ENCODE measurements around the gene UNC93A. TPM values are rescaled to one million over a fixed set of nuclear protein-coding genes. Genes with fewer than 3 reads are reported as not detected.
"Not testable (repeated sequence)": the region's sequence is repeated elsewhere in the genome, so short reads cannot be mapped to it uniquely, and the experiment has no call there.

UNC93A gene
- total RNA-seq, 6 donors from 2014 or later = not detected

GRCh38 chr6:167276772-167277533 is 14.2 kb upstream of the UNC93A start:
- 69 to 79% methylated on average over 6 to 13 of the region's 13 CpGs for WGBS, 2 donors
- no peaks in the 10 kb centered on the region for H3K27me3 ChIP-seq
- H3K4me1 ChIP-seq = no peaks in the 10 kb centered on the region
- H3K4me3 ChIP-seq = no peak overlapping the region
- ATAC-seq (ENCODE audit: low FRiP score in 2 of 2) (no peak), DNase-seq (peak in 1 of 2 donors; percentile 38)
- H3K36me3 ChIP-seq = no peaks in the 10 kb centered on the region
- no peaks in the 10 kb centered on the region for H3K9me3 ChIP-seq
- H3K27ac ChIP-seq = no peak overlapping the region
- TF ChIP-seq POLR2AphosphoS5 (IDR thresholded peaks at IDR 0.05) (no peak), POLR2A (IDR thresholded peaks at IDR 0.05) (no peak), CTCF (IDR thresholded peaks at IDR 0.05) (no peak), EP300 (IDR thresholded peaks at IDR 0.05) (no peak)

- H3K27me3 ChIP-seq; ATAC-seq (ENCODE audit: low FRiP score in 2 of 2); DNase-seq; H3K4me1 ChIP-seq; H3K36me3 ChIP-seq; H3K4me3 ChIP-seq; H3K27ac ChIP-seq; H3K9me3 ChIP-seq: not testable (repeated sequence)
- 68 to 73% methylated on average over 13 to 14 of the region's 16 CpGs for WGBS, 2 donors
Measured at GRCh38 chr6:167278173-167278940, 12.8 kb upstream of the UNC93A start.

- WGBS, 2 donors = 80 to 87% methylated on average over 3 of the region's 3 CpGs
- TF ChIP-seq EP300 (IDR thresholded peaks at IDR 0.05) (no peak), POLR2A (IDR thresholded peaks at IDR 0.05) (no peak), POLR2AphosphoS5 (IDR thresholded peaks at IDR 0.05) (no peak)
- Histone ChIP-seq H3K27me3 (no peaks in the 10 kb centered on the region), H3K36me3 (no peaks in the 10 kb centered on the region), H3K4me1 (no peaks in the 10 kb centered on the region), H3K27ac (no peak overlapping the region), H3K9me3 (no peaks in the 10 kb centered on the region), H3K4me3 (no peak overlapping the region)
- no peak for ATAC-seq (ENCODE audit: low FRiP score in 2 of 2)
- no peak for DNase-seq
Measured at GRCh38 chr6:167279766-167280446, 11.2 kb upstream of the UNC93A start.

GRCh38 chr6:167280466-167280865 is 10.6 kb upstream of the UNC93A start:
- H3K27ac ChIP-seq; H3K4me1 ChIP-seq; DNase-seq; H3K27me3 ChIP-seq; H3K36me3 ChIP-seq; H3K9me3 ChIP-seq; ATAC-seq (ENCODE audit: low FRiP score in 2 of 2); H3K4me3 ChIP-seq: not testable (repeated sequence)
- 67 to 77% methylated on average over 5 of the region's 5 CpGs for WGBS, 2 donors

- H3K27me3 ChIP-seq = no peaks in the 10 kb centered on the region
- H3K4me1 ChIP-seq = no peaks in the 10 kb centered on the region
- no peaks in the 10 kb centered on the region for H3K9me3 ChIP-seq
- no peaks in the 10 kb centered on the region for H3K36me3 ChIP-seq
- DNase-seq (no peak), ATAC-seq (ENCODE audit: low FRiP score in 2 of 2) (no peak)
- TF ChIP-seq CTCF (IDR thresholded peaks at IDR 0.05) = no peak
- no peak for TF ChIP-seq EP300 (IDR thresholded peaks at IDR 0.05)
- TF ChIP-seq POLR2AphosphoS5 (IDR thresholded peaks at IDR 0.05) = no peak
- no peak for TF ChIP-seq POLR2A (IDR thresholded peaks at IDR 0.05)
- H3K4me3 ChIP-seq = no peak overlapping the region
- no peak overlapping the region for H3K27ac ChIP-seq
Measured at GRCh38 chr6:167282165-167282564, 8.9 kb upstream of the UNC93A start.

- not testable (repeated sequence) for H3K4me3 ChIP-seq; H3K27me3 ChIP-seq; H3K27ac ChIP-seq; ATAC-seq (ENCODE audit: low FRiP score in 2 of 2); H3K4me1 ChIP-seq; H3K9me3 ChIP-seq; DNase-seq; H3K36me3 ChIP-seq
- WGBS, 2 donors = 85 to 92% methylated on average over 8 to 9 of the region's 13 CpGs
Measured at GRCh38 chr6:167284565-167284964, 6.5 kb upstream of the UNC93A start.

All from upper lobe of left lung (tissue), 6 donors.